Endothelial cell of umbilical vein (primary cell): ENCODE measurements around the gene PPM1N. TPM values are rescaled to one million over a fixed set of nuclear protein-coding genes. Genes with fewer than 3 reads are reported as not detected.

ENCODE experiments used
- BruUV-seq: library from RNA; stranded (reverse); fragments of 400-500 nt; replicated peaks from 2 replicates; lab custom pipeline; 2021; lab: Mats Ljungman, UMichigan
- CTCF ChIA-PET: fragments of 300-600, 350-600 bp; sonication (Branson Sonifier 250); formaldehyde crosslinking; loops from one replicate; lab custom pipeline; 2021; ENCODE audit warnings: antibody characterized with exemption, inconsistent platforms; lab: Charles Lee
- POLR2A ChIA-PET: fragments of 300-600, 350-600 bp; sonication (Branson Sonifier 250); formaldehyde crosslinking; loops from one replicate; lab custom pipeline; 2021; ENCODE audit warnings: antibody characterized with exemption, inconsistent platforms; lab: Charles Lee
- DNase-seq: peaks from one replicate; pipeline ENCODE4 v3.0.0-alpha.2; 2011; ENCODE audit warnings: low read depth, low spot score
- FAIRE-seq: peaks from 2 replicates; lab custom pipeline; 2011; peaks lifted over from hg19 to GRCh38; lab: Jason Lieb, UNC
- H2AFZ ChIP-seq: 2 replicates; pipeline ENCODE4 v1.6.0; 2012; ENCODE audit warnings: low read depth, low read length, control low read depth, inconsistent platforms
- H3K27ac ChIP-seq: 2 replicates; pipeline ENCODE4 v1.5.1; 2011; ENCODE audit warnings: low read depth, mild to moderate bottlenecking, control low read depth, low read length, moderate library complexity; ENCODE audit not compliant: insufficient read depth
- H3K27me3 ChIP-seq, 2 experiments: 2 replicates each; pipeline versions ENCODE4 v1.6.0 to v1.6.1; 2011; ENCODE audit warnings: low read length in 2 of 2, mixed read lengths in 1 of 2; ENCODE audit not compliant: control insufficient read depth in 2 of 2, insufficient read depth in 2 of 2
- H3K36me3 ChIP-seq, 2 experiments: 2 replicates in 1 of 2; 3 replicates in 1 of 2; pipeline ENCODE4 v1.5.1; 2011; ENCODE audit warnings: low read length in 2 of 2, mild to moderate bottlenecking in 1 of 2, moderate library complexity in 1 of 2; ENCODE audit not compliant: control insufficient read depth in 2 of 2, insufficient read depth in 2 of 2; ENCODE audit errors: extremely low read depth in 1 of 2
- H3K4me1 ChIP-seq: 3 replicates; pipeline ENCODE4 v1.5.1; 2011; ENCODE audit warnings: mild to moderate bottlenecking, low read length; ENCODE audit not compliant: control insufficient read depth, insufficient read depth; ENCODE audit errors: extremely low read depth
- H3K4me2 ChIP-seq: 2 replicates; pipeline ENCODE4 v1.6.1; 2011; ENCODE audit warnings: low read length, control low read depth, mixed read lengths; ENCODE audit not compliant: insufficient read depth
- H3K4me3 ChIP-seq, 3 experiments: fragments of 200-600 bp in 1 of 3; sonication (generic), shearing (Covaris generic) in 1 of 3; replicated peaks in 1 of 3; 2 replicates each; pipeline ENCODE4 v1.5.1; 2011 to 2016; ENCODE audit warnings: control low read depth in 3 of 3, low read length in 3 of 3, mild to moderate bottlenecking in 2 of 3, inconsistent platforms in 1 of 3, low read depth in 1 of 3, moderate library complexity in 1 of 3; ENCODE audit not compliant: insufficient read depth in 1 of 3
- H3K79me2 ChIP-seq: 2 replicates; pipeline ENCODE4 v1.6.0; 2012; ENCODE audit warnings: low read length, inconsistent platforms; ENCODE audit not compliant: control insufficient read depth, insufficient read depth
- H3K9ac ChIP-seq: replicated peaks from 2 replicates; pipeline ENCODE3; 2011; ENCODE audit warnings: low read length, control low read depth; ENCODE audit not compliant: insufficient read depth; ENCODE audit errors: extremely low read depth
- H3K9me1 ChIP-seq: replicated peaks from 3 replicates; pipeline ENCODE4 v1.6.0; 2011; ENCODE audit warnings: mild to moderate bottlenecking, low read length; ENCODE audit not compliant: control insufficient read depth, insufficient read depth; ENCODE audit errors: extremely low read depth
- H3K9me3 ChIP-seq: replicated peaks from 2 replicates; pipeline ENCODE4 v1.5.1; 2012; ENCODE audit warnings: low read length, inconsistent platforms; ENCODE audit not compliant: control insufficient read depth, insufficient read depth
- H4K20me1 ChIP-seq: replicated peaks from 2 replicates; pipeline ENCODE3; 2011; ENCODE audit warnings: mild to moderate bottlenecking, low read length; ENCODE audit not compliant: control insufficient read depth, insufficient read depth; ENCODE audit errors: extremely low read depth
- CTCF ChIP-seq, 2 donors: IDR thresholded peaks; 1 replicate in 1 of 2; 2 replicates in 1 of 2; pipeline ENCODE4 v1.5.1; 2011; ENCODE audit warnings: low read length in 2 of 2, mild to moderate bottlenecking in 2 of 2, moderate library complexity in 2 of 2, control low read depth in 1 of 2, inconsistent platforms in 1 of 2, low read depth in 1 of 2; ENCODE audit not compliant: insufficient read depth in 1 of 2; ENCODE audit errors: extremely low read depth in 1 of 2
- EZH2 ChIP-seq: IDR thresholded peaks from 2 replicates; pipeline ENCODE4 v1.6.1; 2012; ENCODE audit warnings: borderline replicate concordance, low read depth, mild to moderate bottlenecking, moderate library complexity, low read length, inconsistent platforms; ENCODE audit not compliant: severe bottlenecking
- FOS ChIP-seq: IDR thresholded peaks from 2 replicates; pipeline ENCODE4 v1.6.1; 2011; ENCODE audit warnings: mild to moderate bottlenecking, low read length, moderate library complexity, borderline replicate concordance; ENCODE audit not compliant: insufficient read depth
- GATA2 ChIP-seq: IDR thresholded peaks from 2 replicates; pipeline ENCODE4 v1.7.0; 2011; ENCODE audit warnings: low read depth, mild to moderate bottlenecking, moderate library complexity, mixed read lengths, low read length; ENCODE audit not compliant: insufficient read length, insufficient read depth
- JUN ChIP-seq: IDR thresholded peaks from 2 replicates; pipeline ENCODE4 v1.6.1; 2011; ENCODE audit warnings: borderline replicate concordance, low read depth; ENCODE audit not compliant: insufficient read length, insufficient read depth
- MYC ChIP-seq: IDR thresholded peaks from one replicate; pipeline ENCODE4 v1.6.1; 2011; ENCODE audit warnings: mild to moderate bottlenecking, low read depth, low read length
- POLR2A ChIP-seq: IDR thresholded peaks from 2 replicates; pipeline ENCODE4 v1.6.1; 2012; ENCODE audit warnings: low read depth, mild to moderate bottlenecking, control low read depth, low read length
- POLR2AphosphoS5 ChIP-seq: IDR thresholded peaks from 2 replicates; pipeline ENCODE4 v1.6.1; 2012; ENCODE audit warnings: low read depth, mild to moderate bottlenecking, control low read depth, low read length, moderate library complexity; ENCODE audit not compliant: insufficient read depth
- dilution Hi-C: fragments of 300-500 bp; cut with MboI; formaldehyde crosslinking; loops from one replicate; pipeline ENCODE4 v1.15.0; 2019; ENCODE audit warnings: low sequenced_read_pairs; ENCODE audit not compliant: extremely low pct_ligation_motif_present
- intact Hi-C: fragments of 100-400 bp; cut with micrococcal nuclease; formaldehyde crosslinking; loops from one replicate; pipeline ENCODE4 v1.10.0; 2022
- polyA plus RNA-seq, 4 experiments: library from polyadenylated mRNA; depleted of rRNA in 3 of 4; stranded (reverse) in 3 of 4; unstranded in 1 of 4; fragments of >200 nt; gene quantifications; 2 replicates each; pipeline versions ENCODE4 v1.2.1 to v1.2.3, GENCODE V29; 2011 to 2012; ENCODE audit warnings: missing spikeins in 1 of 4
- total RNA-seq: library from RNA; stranded (reverse); gene quantifications from 2 replicates; pipeline ENCODE4 v1.2.3, GENCODE V29; 2021
- TF ChIP-seq, protein P1 (sequence below): IDR thresholded peaks from 2 replicates; pipeline ENCODE4 v1.6.1; 2011; ENCODE audit not compliant: insufficient read depth, insufficient read length

The PPM1N gene
- total and polyA plus RNA-seq, 2 donors (not counting 3 experiments of a cell fraction or from before 2014, with no cell fraction given) = 0.40 to 0.48 TPM

DNA sequence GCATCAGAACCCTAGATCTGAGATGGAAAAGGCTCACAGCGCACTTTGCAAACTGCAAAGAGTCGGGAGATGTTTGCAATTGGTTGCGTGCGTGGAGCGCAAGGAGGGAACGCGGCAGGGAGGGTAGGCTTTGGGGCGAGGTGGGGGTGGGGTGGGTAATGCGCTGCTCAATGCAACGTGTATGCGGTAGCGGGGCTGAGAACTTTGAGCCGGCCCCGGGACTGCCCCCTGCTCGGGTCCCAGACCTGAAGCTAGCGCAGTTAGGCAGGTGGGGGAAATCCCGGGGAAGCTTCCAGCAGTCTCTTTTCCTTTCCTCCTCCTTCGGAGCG lies 29.5 kb upstream of the PPM1N start:
- peak overlapping the region; percentile 83 for H3K9ac ChIP-seq
- H3K27me3 ChIP-seq = no peaks in the 10 kb centered on the region
- TF ChIP-seq, protein P1, sequence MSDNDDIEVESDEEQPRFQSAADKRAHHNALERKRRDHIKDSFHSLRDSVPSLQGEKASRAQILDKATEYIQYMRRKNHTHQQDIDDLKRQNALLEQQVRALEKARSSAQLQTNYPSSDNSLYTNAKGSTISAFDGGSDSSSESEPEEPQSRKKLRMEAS = no peak
- TF ChIP-seq CTCF (IDR thresholded peaks at IDR 0.05; ENCODE audit: extremely low read depth in 1 of 2, insufficient read depth in 1 of 2, low read depth in 1 of 2, low read length in 2 of 2) (no peak), GATA2 (no peak), POLR2AphosphoS5 (no peak), FOS (no peak), MYC (no peak), EZH2 (no peak), POLR2A (no peak), JUN (no peak)
- no peaks in the 10 kb centered on the region for H3K36me3 ChIP-seq
- H4K20me1 ChIP-seq = no peaks in the 10 kb centered on the region
- no peak for FAIRE-seq
- dilution Hi-C loops = no loop called here
- peak overlapping the region; percentile 86 for H3K27ac ChIP-seq
- peak overlapping the region; percentile 74 for H2AFZ ChIP-seq
- H3K79me2 ChIP-seq = no peaks in the 10 kb centered on the region
- no peak for DNase-seq
- H3K4me2 ChIP-seq = peak overlapping the region; percentile 74
- no peaks in the 10 kb centered on the region for H3K9me3 ChIP-seq
- H3K9me1 ChIP-seq = no peaks in the 10 kb centered on the region
- BruUV-seq = TSS peak; percentile 53
- intact Hi-C loops = loop anchor here (1.0 kb wide), 2 partner anchors 10 to 18 kb away; no protein-coding TSS in a partner anchor
- POLR2A ChIA-PET = interaction anchor here (0.8 to 1.7 kb wide), 5 partner anchors 10 to 66 kb away, joined by 4 to 15 read pairs (median 7); no protein-coding TSS in a partner anchor
- H3K4me3 ChIP-seq = peak overlapping the region; percentile 33 to 59 (median 45)
- peaks cover 18% of the 10 kb centered on the region for H3K4me1 ChIP-seq
- CTCF ChIA-PET = interaction anchor here (0.9 to 9.5 kb wide), 12 partner anchors 10 to 300 kb away, joined by 3 to 174 read pairs (median 6); partner anchors contain the start of gene SIX5
